ENCODE results near the gene GABPB1. TPM values are rescaled to one million over a fixed set of nuclear protein-coding genes. Genes with fewer than 3 reads are reported as not detected.

Gene GABPB1
- total and polyA plus RNA-seq, 7 donors, result 5.4 to 17.5 (median 11.4) TPM

DNA sequence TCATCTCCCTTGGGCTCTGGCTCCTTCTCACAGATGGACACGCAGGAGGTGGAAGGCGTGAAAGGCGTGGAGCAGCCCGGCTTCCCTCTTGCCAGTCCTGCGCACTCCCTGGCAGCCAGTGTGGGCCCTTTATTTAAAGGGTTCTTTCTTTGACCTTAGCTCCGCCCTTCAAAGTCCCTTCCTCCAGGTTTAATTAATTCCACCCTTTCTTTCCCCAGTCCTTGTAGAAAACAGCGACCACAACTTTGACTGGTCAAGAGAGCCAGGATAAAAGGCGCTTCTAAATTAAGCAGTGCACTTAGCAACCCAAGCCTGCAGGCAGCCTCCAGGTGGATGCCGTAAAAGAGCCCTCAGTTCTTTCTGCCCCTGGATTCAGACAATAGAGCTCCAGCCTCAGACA is 89.4 kb downstream of the GABPB1 start, which contains the start of gene HDC:
Gene HDC, minus strand, starts transcription at position 107 of the 400 bp plus-strand sequence. Its CDS starts 103 bp downstream, at position 4.
- Histone ChIP-seq H3K9me3 (no peaks in the 10 kb centered on the region), H3K27me3 (no peaks in the 10 kb centered on the region), H3K27ac (no peak within 1 kb of the TSS), H3K4me3 (no peak within 1 kb of the TSS), H3K36me3 (no peaks in the 10 kb centered on the region), H3K4me1 (no peaks in the 10 kb centered on the region)
- TF ChIP-seq POLR2AphosphoS5 (IDR thresholded peaks at IDR 0.05), result no peak
- TF ChIP-seq, protein P1, sequence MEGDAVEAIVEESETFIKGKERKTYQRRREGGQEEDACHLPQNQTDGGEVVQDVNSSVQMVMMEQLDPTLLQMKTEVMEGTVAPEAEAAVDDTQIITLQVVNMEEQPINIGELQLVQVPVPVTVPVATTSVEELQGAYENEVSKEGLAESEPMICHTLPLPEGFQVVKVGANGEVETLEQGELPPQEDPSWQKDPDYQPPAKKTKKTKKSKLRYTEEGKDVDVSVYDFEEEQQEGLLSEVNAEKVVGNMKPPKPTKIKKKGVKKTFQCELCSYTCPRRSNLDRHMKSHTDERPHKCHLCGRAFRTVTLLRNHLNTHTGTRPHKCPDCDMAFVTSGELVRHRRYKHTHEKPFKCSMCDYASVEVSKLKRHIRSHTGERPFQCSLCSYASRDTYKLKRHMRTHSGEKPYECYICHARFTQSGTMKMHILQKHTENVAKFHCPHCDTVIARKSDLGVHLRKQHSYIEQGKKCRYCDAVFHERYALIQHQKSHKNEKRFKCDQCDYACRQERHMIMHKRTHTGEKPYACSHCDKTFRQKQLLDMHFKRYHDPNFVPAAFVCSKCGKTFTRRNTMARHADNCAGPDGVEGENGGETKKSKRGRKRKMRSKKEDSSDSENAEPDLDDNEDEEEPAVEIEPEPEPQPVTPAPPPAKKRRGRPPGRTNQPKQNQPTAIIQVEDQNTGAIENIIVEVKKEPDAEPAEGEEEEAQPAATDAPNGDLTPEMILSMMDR (IDR thresholded peaks at IDR 0.05), result no peak
- no peak for TF ChIP-seq EP300 (IDR thresholded peaks at IDR 0.05)
- no peak for TF ChIP-seq POLR2A (IDR thresholded peaks at IDR 0.05)
- intact Hi-C loops (cut with DNase I), result no loop called here
- 81 to 82% methylated on average over 9 of the region's 9 CpGs for WGBS, 2 donors
- DNase-seq, result no peak

DNA sequence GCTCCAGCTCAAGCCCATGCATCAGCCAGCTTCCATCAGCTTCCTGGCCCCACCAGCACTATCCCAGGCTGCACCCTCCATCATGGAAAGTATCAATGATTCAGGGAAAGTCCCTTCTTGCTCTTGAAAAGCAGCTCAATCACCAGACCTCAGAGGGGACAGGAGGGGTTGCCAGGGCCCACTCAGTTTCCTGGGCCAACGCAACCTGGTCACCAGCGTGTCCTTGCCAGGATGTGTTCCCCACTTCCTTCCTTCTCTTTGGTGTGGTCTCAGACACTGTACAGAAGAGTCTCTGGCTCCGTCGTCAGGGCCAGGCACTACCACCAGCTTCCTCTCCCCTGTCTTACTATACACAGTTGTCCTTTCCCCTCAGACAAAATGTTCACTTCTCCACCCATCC is 92.5 kb downstream of the GABPB1 start:
- Histone ChIP-seq H3K4me1 (no peaks in the 10 kb centered on the region), H3K27me3 (no peaks in the 10 kb centered on the region), H3K4me3 (no peak overlapping the region), H3K27ac (no peak overlapping the region), H3K36me3 (no peaks in the 10 kb centered on the region), H3K9me3 (no peaks in the 10 kb centered on the region)
- TF ChIP-seq EP300 (IDR thresholded peaks at IDR 0.05) (no peak), POLR2A (IDR thresholded peaks at IDR 0.05) (no peak), POLR2AphosphoS5 (IDR thresholded peaks at IDR 0.05) (no peak)
- TF ChIP-seq, protein P1 (IDR thresholded peaks at IDR 0.05), result no peak
- 51 to 83% methylated on average over 4 of the region's 4 CpGs for WGBS, 2 donors
- intact Hi-C loops (cut with DNase I), result no loop called here
- DNase-seq, result no peak

DNA sequence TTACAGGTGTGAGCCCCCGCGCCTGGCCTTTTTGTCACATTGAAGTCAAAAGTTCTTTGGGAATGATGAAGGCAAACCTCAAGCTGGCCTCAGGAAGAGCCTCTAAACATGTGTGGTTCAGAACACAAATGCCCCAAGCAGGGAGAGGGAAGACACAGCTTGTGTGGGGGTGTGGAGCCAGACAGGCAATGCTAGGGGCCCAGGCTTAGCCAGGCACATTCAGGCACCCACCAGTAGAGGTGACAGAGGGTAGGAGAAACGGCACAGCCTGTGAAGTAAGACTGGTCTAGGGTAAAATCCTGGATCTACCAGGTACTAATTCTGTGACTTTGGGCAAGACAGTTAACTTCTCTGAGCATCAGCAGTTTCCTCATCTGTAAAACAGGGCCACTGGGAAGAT is 93.0 kb downstream of the GABPB1 start:
- intact Hi-C loops (cut with DNase I), result no loop called here
- no peaks in the 10 kb centered on the region for H3K27me3 ChIP-seq
- no peaks in the 10 kb centered on the region for H3K9me3 ChIP-seq
- no peaks in the 10 kb centered on the region for H3K4me1 ChIP-seq
- H3K27ac ChIP-seq, result no peak overlapping the region
- 90 to 94% methylated on average over 3 of the region's 3 CpGs for WGBS, 2 donors
- no peaks in the 10 kb centered on the region for H3K36me3 ChIP-seq
- no peak overlapping the region for H3K4me3 ChIP-seq
- DNase-seq, result no peak
- no peak for TF ChIP-seq POLR2AphosphoS5 (IDR thresholded peaks at IDR 0.05)
- TF ChIP-seq, protein P1 (IDR thresholded peaks at IDR 0.05), result no peak
- no peak for TF ChIP-seq POLR2A (IDR thresholded peaks at IDR 0.05)
- no peak for TF ChIP-seq EP300 (IDR thresholded peaks at IDR 0.05)

DNA sequence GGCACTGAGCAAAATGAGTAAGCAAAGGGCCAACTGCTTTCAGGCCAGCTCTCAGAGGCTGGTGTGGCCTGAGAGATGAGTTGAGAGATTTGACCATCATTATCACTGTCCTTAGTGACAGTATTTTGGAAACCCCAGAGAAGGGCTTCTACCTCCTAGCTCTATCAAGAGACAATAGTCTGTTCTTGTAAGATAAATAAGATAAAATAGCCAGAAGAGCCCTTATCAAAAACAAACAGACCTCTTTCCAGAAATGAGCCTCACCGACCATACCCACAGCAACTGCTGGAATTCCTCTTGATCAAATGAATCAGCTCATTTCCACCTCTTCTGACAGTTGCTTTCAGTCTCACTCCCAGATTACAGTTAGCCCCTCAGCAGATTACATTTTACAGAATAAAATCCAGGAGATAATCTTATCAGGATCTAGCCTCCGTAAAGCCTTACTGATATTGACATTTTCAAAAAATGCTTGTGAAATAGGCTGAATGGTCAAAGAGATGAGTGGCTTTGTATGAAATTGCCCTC is 94.0 kb downstream of the GABPB1 start:
- Histone ChIP-seq H3K27me3 (no peaks in the 10 kb centered on the region), H3K4me3 (no peak overlapping the region), H3K9me3 (no peaks in the 10 kb centered on the region), H3K4me1 (no peaks in the 10 kb centered on the region), H3K36me3 (no peaks in the 10 kb centered on the region), H3K27ac (no peak overlapping the region)
- WGBS, 2 donors, result 50 to 68% methylated on average over 2 of the region's 2 CpGs
- DNase-seq, result no peak
- intact Hi-C loops (cut with DNase I), result no loop called here
- TF ChIP-seq EP300 (IDR thresholded peaks at IDR 0.05), result no peak
- no peak for TF ChIP-seq POLR2A (IDR thresholded peaks at IDR 0.05)
- TF ChIP-seq, protein P1 (IDR thresholded peaks at IDR 0.05), result no peak
- no peak for TF ChIP-seq POLR2AphosphoS5 (IDR thresholded peaks at IDR 0.05)

DNA sequence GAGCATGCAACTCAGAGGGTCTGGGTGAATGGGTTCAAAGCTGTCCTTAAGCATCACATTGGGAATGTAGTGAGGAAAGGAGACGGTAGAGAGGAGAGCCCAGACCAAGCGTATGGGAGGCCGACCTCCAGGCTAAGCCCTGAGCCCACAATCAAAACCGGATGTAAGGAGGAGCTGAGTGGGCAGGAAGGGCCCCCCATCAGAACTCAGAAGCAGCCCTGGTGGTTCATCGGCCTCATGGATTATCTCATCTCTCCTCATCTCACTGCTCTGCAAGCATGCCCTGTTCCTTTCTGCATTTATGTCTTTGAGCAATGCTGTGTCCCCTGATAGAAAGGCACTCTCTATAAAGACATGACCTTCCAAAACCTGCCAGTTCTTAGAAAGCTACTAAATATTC is 95.7 kb downstream of the GABPB1 start:
- intact Hi-C loops (cut with DNase I), result no loop called here
- H3K9me3 ChIP-seq, result no peaks in the 10 kb centered on the region
- no peak for DNase-seq
- no peak overlapping the region for H3K4me3 ChIP-seq
- H3K27me3 ChIP-seq, result no peaks in the 10 kb centered on the region
- no peaks in the 10 kb centered on the region for H3K36me3 ChIP-seq
- TF ChIP-seq POLR2AphosphoS5 (IDR thresholded peaks at IDR 0.05), result no peak
- no peak for TF ChIP-seq POLR2A (IDR thresholded peaks at IDR 0.05)
- TF ChIP-seq, protein P1 (IDR thresholded peaks at IDR 0.05), result no peak
- no peak for TF ChIP-seq EP300 (IDR thresholded peaks at IDR 0.05)
- 82 to 90% methylated on average over 5 of the region's 5 CpGs for WGBS, 2 donors
- H3K27ac ChIP-seq, result no peak overlapping the region
- H3K4me1 ChIP-seq, result no peaks in the 10 kb centered on the region
